Measurements from ENCODE around the gene TULP3.

GRCh38 chr12:2842948-2843347, 47.7 kb upstream of the TULP3 start:
- TF ChIP-seq CTCF (optimal IDR thresholded peaks at IDR 0.05 in 1 of 3, IDR thresholded peaks at IDR 0.05 in 1 of 3, conservative IDR thresholded peaks at IDR 0.05 in 1 of 3; ENCODE audit: extremely low read depth in 1 of 3, insufficient read depth in 2 of 3, low read length in 3 of 3) (no peak), EZH2 (IDR thresholded peaks at IDR 0.05; ENCODE audit: low read length) (no peak)

Measured in keratinocyte (primary cell).